GM21360 (cell line): ENCODE data around the gene TENT4B.
A peak's percentile ranks its signal among the peaks of the same experiment; 100 is the strongest.
"Not testable (repeated sequence)": the region's sequence is repeated elsewhere in the genome, so short reads cannot be mapped to it uniquely, and the experiment has no call there.

ENCODE experiments used
- ATAC-seq: cut with Tn5 transposase; IDR thresholded peaks from one replicate; pipeline ENCODE4 v1.9.1; 2021; ENCODE audit warnings: mild to moderate bottlenecking, moderate library complexity; ENCODE audit not compliant: unreplicated experiment

Gene TENT4B

GRCh38 chr16:50153596-50154419 is 702 bp downstream of the TENT4B start:
- peak; percentile 5 for ATAC-seq

- ATAC-seq: no peak
Observed at GRCh38 chr16:50154420-50154950, 1.4 kb downstream of the TENT4B start.

GRCh38 chr16:50155925-50156324 is 2.8 kb downstream of the TENT4B start:
- no peak for ATAC-seq

GRCh38 chr16:50156590-50156989 is 3.5 kb downstream of the TENT4B start:
- ATAC-seq: no peak

- ATAC-seq: no peak
Observed at GRCh38 chr16:50160495-50161164, 7.5 kb downstream of the TENT4B start.

GRCh38 chr16:50161950-50162349 is 8.8 kb downstream of the TENT4B start:
- no peak for ATAC-seq

- ATAC-seq: no peak
Observed at GRCh38 chr16:50165473-50165872, 12.4 kb downstream of the TENT4B start.

- ATAC-seq: no peak
Observed at GRCh38 chr16:50166511-50167500, 13.7 kb downstream of the TENT4B start.

GRCh38 chr16:50167556-50167955 is 14.4 kb downstream of the TENT4B start:
- no peak for ATAC-seq

GRCh38 chr16:50169555-50170096 is 16.5 kb downstream of the TENT4B start:
- ATAC-seq: no peak

- ATAC-seq: not testable (repeated sequence)
Observed at GRCh38 chr16:50171773-50172172, 18.7 kb downstream of the TENT4B start.

GRCh38 chr16:50172195-50172922 is 19.3 kb downstream of the TENT4B start:
- ATAC-seq: no peak

- ATAC-seq: no peak
Observed at GRCh38 chr16:50173316-50173715, 20.2 kb downstream of the TENT4B start.

- no peak for ATAC-seq
Observed at GRCh38 chr16:50178491-50178941, 25.4 kb downstream of the TENT4B start.

GRCh38 chr16:50182441-50182840 is 29.3 kb downstream of the TENT4B start:
- no peak for ATAC-seq

- no peak for ATAC-seq
Observed at GRCh38 chr16:50183316-50183715, 30.2 kb downstream of the TENT4B start.

GRCh38 chr16:50185005-50185505 is 31.9 kb downstream of the TENT4B start:
- ATAC-seq: no peak

- no peak for ATAC-seq
Observed at GRCh38 chr16:50188619-50189136, 35.6 kb downstream of the TENT4B start.

GRCh38 chr16:50190292-50190691 is 37.2 kb downstream of the TENT4B start:
- no peak for ATAC-seq
